ENCODE results near the gene PRTN3.

PRTN3 gene

GRCh38 chr19:854549-854948, 13.8 kb downstream of the PRTN3 start:
- no peak for TF ChIP-seq CTCF (IDR thresholded peaks at IDR 0.05; ENCODE audit: extremely low read depth, insufficient read depth, missing control alignments)
- DNase-seq (ENCODE audit: low spot score): no peak
- in situ Hi-C loops (cut with MboI; ENCODE audit: low pct_unique_long_range_greater_than_20kb, low sequenced_read_pairs, unreplicated experiment): loop anchor here (10.0 kb wide), 1 partner anchor 130 kb away; the partner anchor contains the start of gene WDR18

GRCh38 chr19:855142-855541, 14.3 kb downstream of the PRTN3 start:
- DNase-seq (ENCODE audit: low spot score): no peak
- no peak for TF ChIP-seq CTCF (IDR thresholded peaks at IDR 0.05; ENCODE audit: extremely low read depth, insufficient read depth, missing control alignments)
- in situ Hi-C loops (cut with MboI; ENCODE audit: low pct_unique_long_range_greater_than_20kb, low sequenced_read_pairs, unreplicated experiment): loop anchor here (10.0 kb wide), 1 partner anchor 130 kb away; the partner anchor contains the start of gene WDR18

- in situ Hi-C loops (cut with MboI; ENCODE audit: low pct_unique_long_range_greater_than_20kb, low sequenced_read_pairs, unreplicated experiment): loop anchor here (10.0 kb wide), 1 partner anchor 129 kb away; the partner anchor contains the start of gene WDR18
- DNase-seq (ENCODE audit: low spot score): no peak
- TF ChIP-seq CTCF (IDR thresholded peaks at IDR 0.05; ENCODE audit: extremely low read depth, insufficient read depth, missing control alignments): no peak
Measured at GRCh38 chr19:855566-856120, 14.8 kb downstream of the PRTN3 start.

GRCh38 chr19:858284-858683, 17.5 kb downstream of the PRTN3 start:
- in situ Hi-C loops (cut with MboI; ENCODE audit: low pct_unique_long_range_greater_than_20kb, low sequenced_read_pairs, unreplicated experiment): loop anchor here (10.0 kb wide), 1 partner anchor 127 kb away; the partner anchor contains the start of gene WDR18
- no peak for DNase-seq (ENCODE audit: low spot score)
- no peak for TF ChIP-seq CTCF (IDR thresholded peaks at IDR 0.05; ENCODE audit: extremely low read depth, insufficient read depth, missing control alignments)

GRCh38 chr19:858868-859843, 18.4 kb downstream of the PRTN3 start, which contains the start of gene CFD:
TSS of gene CFD (plus strand) at chr19:859664. CDS start at chr19:859690, 26 bp downstream.
- in situ Hi-C loops (cut with MboI; ENCODE audit: low pct_unique_long_range_greater_than_20kb, low sequenced_read_pairs, unreplicated experiment): loop anchor here (10.0 kb wide), 1 partner anchor 126 kb away; the partner anchor contains the start of gene WDR18
- no peak for DNase-seq (ENCODE audit: low spot score)
- TF ChIP-seq CTCF (IDR thresholded peaks at IDR 0.05; ENCODE audit: extremely low read depth, insufficient read depth, missing control alignments): no peak

GRCh38 chr19:861141-861755, 20.4 kb downstream of the PRTN3 start:
- no peak for DNase-seq (ENCODE audit: low spot score)
- TF ChIP-seq CTCF (IDR thresholded peaks at IDR 0.05; ENCODE audit: extremely low read depth, insufficient read depth, missing control alignments): no peak
- in situ Hi-C loops (cut with MboI; ENCODE audit: low pct_unique_long_range_greater_than_20kb, low sequenced_read_pairs, unreplicated experiment): loop anchor here (10.0 kb wide), 1 partner anchor 64 kb away; the partner anchor contains the start of gene ARID3A

Measured in GM13977 (cell line).